Measurements from ENCODE around the gene GPR78.
"Not testable (repeated sequence)": the region's sequence is repeated elsewhere in the genome, so short reads cannot be mapped to it uniquely, and the experiment has no call there.

GPR78 gene

GRCh38 chr4:8616831-8617230 lies 36.6 kb downstream of the GPR78 start:
- DNase-seq (ENCODE audit: low read depth): no peak

GRCh38 chr4:8617486-8618040 lies 37.4 kb downstream of the GPR78 start:
- no peak for DNase-seq (ENCODE audit: low read depth)

- no peak for DNase-seq (ENCODE audit: low read depth)
Measured at GRCh38 chr4:8618421-8618820, 38.2 kb downstream of the GPR78 start.

GRCh38 chr4:8618961-8619720 lies 38.9 kb downstream of the GPR78 start:
- DNase-seq (ENCODE audit: low read depth): no peak

GRCh38 chr4:8621135-8621534 lies 40.9 kb downstream of the GPR78 start:
- not testable (repeated sequence) for DNase-seq (ENCODE audit: low read depth)

- not testable (repeated sequence) for DNase-seq (ENCODE audit: low read depth)
Measured at GRCh38 chr4:8624601-8625272, 44.5 kb downstream of the GPR78 start.

GRCh38 chr4:8630240-8630905 lies 50.2 kb downstream of the GPR78 start:
- not testable (repeated sequence) for DNase-seq (ENCODE audit: low read depth)

- DNase-seq (ENCODE audit: low read depth): not testable (repeated sequence)
Measured at GRCh38 chr4:8631896-8632295, 51.7 kb downstream of the GPR78 start.

- not testable (repeated sequence) for DNase-seq (ENCODE audit: low read depth)
Measured at GRCh38 chr4:8634773-8635172, 54.6 kb downstream of the GPR78 start.

GRCh38 chr4:8635897-8636554 lies 55.8 kb downstream of the GPR78 start:
- not testable (repeated sequence) for DNase-seq (ENCODE audit: low read depth)
